T-helper 17 cell (primary cell): ENCODE results near the gene CEP85. TPM values are rescaled to one million over a fixed set of nuclear protein-coding genes. Genes with fewer than 3 reads are reported as not detected.
A peak's percentile ranks its signal among the peaks of the same experiment; 100 is the strongest.
"Not testable (repeated sequence)": the region's sequence is repeated elsewhere in the genome, so short reads cannot be mapped to it uniquely, and the experiment has no call there.

Experiments
- ATAC-seq: fragments of 150-1000 bp; cut with Tn5 transposase; 2 replicates; pipeline ENCODE4 v1.10.0; 2021; ENCODE audit warnings: mild to moderate bottlenecking, moderate library complexity
- DNase-seq, 3 donors: peaks; one replicate each; pipeline versions ENCODE4 v3.0.0 to v3.0.0-alpha.2; 2020 to 2021
- H3K9me3 ChIP-seq: one replicate; pipeline ENCODE4 v1.7.0; 2013; ENCODE audit warnings: low read length, mild to moderate bottlenecking; ENCODE audit not compliant: control insufficient read depth, poor library complexity, severe bottlenecking
- H3K27ac Mint-ChIP-seq: one replicate; pipeline ENCODE4 v1.8.0; 2022; ENCODE audit warnings: mild to moderate bottlenecking, moderate library complexity, mixed read lengths
- H3K27me3 Mint-ChIP-seq: one replicate; pipeline ENCODE4 v1.8.0; 2022; ENCODE audit warnings: mixed read lengths
- H3K36me3 Mint-ChIP-seq: one replicate; pipeline ENCODE4 v1.8.0; 2022; ENCODE audit warnings: low read depth, mixed read lengths
- H3K4me1 Mint-ChIP-seq: one replicate; pipeline ENCODE4 v1.8.0; 2022; ENCODE audit warnings: mild to moderate bottlenecking, mixed read lengths
- H3K4me3 Mint-ChIP-seq: one replicate; pipeline ENCODE4 v1.8.0; 2022; ENCODE audit warnings: mild to moderate bottlenecking, moderate library complexity, mixed read lengths
- total RNA-seq, 4 donors: library from RNA in 2 of 4; stranded (reverse) in 2 of 4; gene quantifications; one replicate each; pipeline ENCODE4 v1.2.3 and lab custom pipeline; 2022 to 2026

The CEP85 gene
- total RNA-seq, 2 donors from 2014 or later: 12.5 to 14.3 TPM

GRCh38 chr1:26284597-26285347 is 50.8 kb downstream of the CEP85 start:
- Mint-ChIP-seq H3K4me3 (peak overlapping the region; percentile 91), H3K27ac (peak overlapping the region; percentile 99), H3K36me3 (peaks cover 17% of the 10 kb centered on the region), H3K4me1 (peaks cover 80% of the 10 kb centered on the region), H3K27me3 (no peaks in the 10 kb centered on the region)
- DNase-seq: peak; percentile 78 to 89 (median 81)
- H3K9me3 ChIP-seq: no peaks in the 10 kb centered on the region
- peak; percentile 78 for ATAC-seq

- no peaks in the 10 kb centered on the region for H3K27me3 Mint-ChIP-seq
- no peaks in the 10 kb centered on the region for H3K9me3 ChIP-seq
- ATAC-seq (no peak), DNase-seq (no peak)
- H3K4me3 Mint-ChIP-seq: peak overlapping the region; percentile 91
- peaks cover 14% of the 10 kb centered on the region for H3K36me3 Mint-ChIP-seq
- H3K27ac Mint-ChIP-seq: peak overlapping the region; percentile 99
- peaks cover 86% of the 10 kb centered on the region for H3K4me1 Mint-ChIP-seq
These were observed 51.5 kb downstream of the CEP85 start for GRCh38 chr1:26285366-26286063.

GRCh38 chr1:26286064-26286416 is 52.0 kb downstream of the CEP85 start:
- H3K4me1 Mint-ChIP-seq: peaks cover 85% of the 10 kb centered on the region
- DNase-seq: no peak
- ATAC-seq: no peak
- no peak overlapping the region for H3K4me3 Mint-ChIP-seq
- peaks cover 13% of the 10 kb centered on the region for H3K36me3 Mint-ChIP-seq
- peak overlapping the region; percentile 99 for H3K27ac Mint-ChIP-seq
- no peaks in the 10 kb centered on the region for H3K9me3 ChIP-seq
- no peaks in the 10 kb centered on the region for H3K27me3 Mint-ChIP-seq

GRCh38 chr1:26287033-26287711 is 53.2 kb downstream of the CEP85 start:
- Mint-ChIP-seq H3K36me3 (peaks cover 11% of the 10 kb centered on the region), H3K27me3 (no peaks in the 10 kb centered on the region), H3K4me3 (peak overlapping the region; percentile 92), H3K27ac (peak overlapping the region; percentile 99), H3K4me1 (peaks cover 87% of the 10 kb centered on the region)
- peak; percentile 49 to 65 (median 58) for DNase-seq
- ATAC-seq: peak; percentile 62
- no peaks in the 10 kb centered on the region for H3K9me3 ChIP-seq

GRCh38 chr1:26287811-26288210 is 53.8 kb downstream of the CEP85 start:
- no peaks in the 10 kb centered on the region for H3K9me3 ChIP-seq
- peaks cover 11% of the 10 kb centered on the region for H3K36me3 Mint-ChIP-seq
- peaks cover 83% of the 10 kb centered on the region for H3K4me1 Mint-ChIP-seq
- ATAC-seq (no peak), DNase-seq (no peak)
- H3K27me3 Mint-ChIP-seq: no peaks in the 10 kb centered on the region
- peak overlapping the region; percentile 99 for H3K27ac Mint-ChIP-seq
- peak overlapping the region; percentile 92 for H3K4me3 Mint-ChIP-seq

- no peaks in the 10 kb centered on the region for H3K27me3 Mint-ChIP-seq
- H3K36me3 Mint-ChIP-seq: peaks cover 7% of the 10 kb centered on the region
- H3K4me1 Mint-ChIP-seq: peaks cover 79% of the 10 kb centered on the region
- ATAC-seq: no peak
- H3K4me3 Mint-ChIP-seq: peak overlapping the region; percentile 74
- peak in 1 of 3 donors; percentile 48 for DNase-seq
- H3K9me3 ChIP-seq: no peaks in the 10 kb centered on the region
- H3K27ac Mint-ChIP-seq: peak overlapping the region; percentile 99
These were observed 54.4 kb downstream of the CEP85 start for GRCh38 chr1:26288311-26288941.

- no peaks in the 10 kb centered on the region for H3K9me3 ChIP-seq
- Mint-ChIP-seq H3K4me3 (peak overlapping the region; percentile 74), H3K4me1 (peaks cover 71% of the 10 kb centered on the region), H3K27ac (peak overlapping the region; percentile 99), H3K27me3 (no peaks in the 10 kb centered on the region), H3K36me3 (peaks cover 5% of the 10 kb centered on the region)
- ATAC-seq (peak; percentile 11), DNase-seq (no peak)
These were observed 55.4 kb downstream of the CEP85 start for GRCh38 chr1:26289158-26290059.

DNA sequence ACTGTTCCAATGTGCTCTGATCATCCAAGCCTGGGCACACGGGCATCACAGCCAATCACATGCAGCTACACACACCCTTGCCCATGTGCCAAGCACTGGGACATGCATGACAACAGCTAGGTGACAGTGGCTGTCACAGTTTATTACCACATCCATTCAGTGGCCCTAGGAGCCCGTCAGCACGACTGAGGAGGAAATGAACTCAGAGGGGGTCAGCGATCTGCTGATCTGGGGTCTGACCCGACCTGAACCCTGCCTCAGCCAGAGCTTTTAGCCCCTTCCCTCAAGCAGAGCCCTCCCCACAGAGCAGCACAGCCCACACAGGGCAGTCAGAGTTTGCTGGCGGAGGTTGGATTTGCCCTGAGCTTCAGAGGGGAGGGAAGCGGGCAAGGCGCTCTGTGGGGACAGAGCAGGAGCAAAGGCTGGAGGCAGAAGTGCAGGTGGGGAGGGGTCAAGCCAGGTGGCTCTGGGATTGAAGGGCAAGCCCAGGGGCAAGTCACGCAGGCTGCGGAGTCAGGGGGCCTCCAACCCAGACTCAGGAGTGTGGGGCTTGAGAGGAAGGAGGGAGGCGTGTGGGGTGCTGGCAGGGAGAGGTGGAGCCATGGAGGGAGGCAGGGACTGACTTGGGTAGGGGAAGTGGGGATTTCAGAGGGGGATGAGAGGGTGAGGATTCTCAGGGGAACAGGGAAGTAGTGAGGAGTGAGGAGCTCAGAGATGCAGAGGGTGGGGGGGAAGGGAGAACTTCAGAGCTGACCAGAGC is 56.3 kb downstream of the CEP85 start:
- ATAC-seq: no peak
- no peak for DNase-seq
- peak overlapping the region; percentile 99 for H3K27ac Mint-ChIP-seq
- peaks cover 2% of the 10 kb centered on the region for H3K36me3 Mint-ChIP-seq
- no peaks in the 10 kb centered on the region for H3K27me3 Mint-ChIP-seq
- no peaks in the 10 kb centered on the region for H3K9me3 ChIP-seq
- H3K4me1 Mint-ChIP-seq: peaks cover 67% of the 10 kb centered on the region
- H3K4me3 Mint-ChIP-seq: peak overlapping the region; percentile 74

- peak overlapping the region; percentile 99 for H3K27ac Mint-ChIP-seq
- H3K4me1 Mint-ChIP-seq: peaks cover 69% of the 10 kb centered on the region
- H3K27me3 Mint-ChIP-seq: no peaks in the 10 kb centered on the region
- no peaks in the 10 kb centered on the region for H3K9me3 ChIP-seq
- no peak for ATAC-seq
- H3K36me3 Mint-ChIP-seq: peaks cover 5% of the 10 kb centered on the region
- H3K4me3 Mint-ChIP-seq: peak overlapping the region; percentile 74
- DNase-seq: no peak
These were observed 56.9 kb downstream of the CEP85 start for GRCh38 chr1:26290882-26291261.

DNA sequence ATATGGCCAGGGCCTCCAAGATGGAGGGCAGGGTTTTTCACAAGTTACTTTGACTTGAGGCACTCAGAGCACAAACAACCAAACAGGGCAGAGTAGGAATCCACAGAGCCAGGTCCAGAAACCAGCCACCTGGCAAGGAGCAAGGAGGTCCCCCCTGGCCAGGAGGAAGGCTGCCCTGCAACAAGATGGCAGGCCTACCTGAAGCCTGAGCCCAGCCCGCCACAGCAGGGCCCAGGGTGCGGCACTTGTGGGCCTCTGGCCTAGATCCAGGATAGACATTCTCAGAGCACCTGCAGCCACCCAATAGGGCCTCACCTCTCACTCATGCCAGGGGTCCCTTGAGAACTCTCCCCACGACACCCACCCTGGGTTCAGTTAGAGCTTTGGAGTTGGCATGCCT is 57.4 kb downstream of the CEP85 start:
- DNase-seq (no peak), ATAC-seq (no peak)
- peaks cover 5% of the 10 kb centered on the region for H3K36me3 Mint-ChIP-seq
- peak overlapping the region; percentile 99 for H3K27ac Mint-ChIP-seq
- no peaks in the 10 kb centered on the region for H3K27me3 Mint-ChIP-seq
- no peak overlapping the region for H3K4me3 Mint-ChIP-seq
- H3K4me1 Mint-ChIP-seq: peaks cover 69% of the 10 kb centered on the region
- H3K9me3 ChIP-seq: no peaks in the 10 kb centered on the region

DNA sequence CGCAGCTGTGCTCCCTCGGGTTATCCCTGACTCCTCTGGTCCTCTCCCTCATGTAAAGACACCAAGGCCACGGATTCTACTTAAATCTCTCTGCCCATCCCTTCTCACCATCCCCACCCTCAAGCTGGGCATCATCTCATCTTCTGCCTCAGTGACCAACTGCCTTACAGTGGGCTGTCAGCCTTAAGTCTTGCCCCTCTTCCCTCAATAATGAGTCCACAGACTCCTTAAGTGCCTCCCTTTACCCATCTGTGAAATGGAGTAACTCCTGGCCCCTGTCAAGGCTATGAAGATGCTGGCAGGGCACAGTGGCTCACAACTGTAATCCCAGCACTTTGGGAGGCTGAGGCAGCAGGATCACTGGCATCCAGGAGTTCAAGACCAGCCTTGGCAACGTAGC is 57.9 kb downstream of the CEP85 start:
- peaks cover 67% of the 10 kb centered on the region for H3K4me1 Mint-ChIP-seq
- peaks cover 5% of the 10 kb centered on the region for H3K36me3 Mint-ChIP-seq
- H3K27me3 Mint-ChIP-seq: no peaks in the 10 kb centered on the region
- no peaks in the 10 kb centered on the region for H3K9me3 ChIP-seq
- H3K27ac Mint-ChIP-seq: peak overlapping the region; percentile 99
- H3K4me3 Mint-ChIP-seq: no peak overlapping the region
- DNase-seq (no peak), ATAC-seq (no peak)

DNA sequence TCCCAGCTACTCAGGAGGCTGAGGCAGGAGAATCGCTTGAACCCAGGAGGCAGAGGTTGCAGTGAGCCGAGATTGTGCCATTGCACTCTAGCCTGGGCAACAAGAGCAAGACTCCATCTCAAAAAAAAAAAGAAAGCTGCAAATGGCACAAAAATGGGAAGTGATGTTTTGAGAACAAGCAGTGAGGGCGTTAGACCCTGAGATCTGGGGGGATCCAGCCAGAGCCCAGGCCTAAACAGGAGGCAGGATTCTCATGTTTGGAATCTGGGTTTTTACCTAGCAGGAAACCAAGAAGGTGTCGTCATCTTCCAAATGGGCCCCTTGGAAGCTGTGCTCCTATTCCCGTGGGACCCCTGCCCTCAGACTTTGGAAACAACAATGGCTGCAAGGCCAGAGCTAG is 58.7 kb downstream of the CEP85 start:
- H3K27ac Mint-ChIP-seq: peak overlapping the region; percentile 99

More for the DNA sequence above, 58.7 kb downstream of the CEP85 start:
- H3K9me3 ChIP-seq, H3K36me3 Mint-ChIP-seq, DNase-seq, H3K4me3 Mint-ChIP-seq, H3K27me3 Mint-ChIP-seq, ATAC-seq: not testable (repeated sequence)
- H3K4me1 Mint-ChIP-seq: peaks cover 59% of the 10 kb centered on the region
